Measurements from ENCODE around the gene PLAGL1.
"Not testable (repeated sequence)": the region's sequence is repeated elsewhere in the genome, so short reads cannot be mapped to it uniquely, and the experiment has no call there.

Gene PLAGL1

GRCh38 chr6:143941852-143942627 is 66.0 kb downstream of the PLAGL1 start:
- in situ Hi-C loops (cut with MboI; ENCODE audit: low sequenced_read_pairs): no loop called here

GRCh38 chr6:143940011-143940597 is 68.0 kb downstream of the PLAGL1 start:
- in situ Hi-C loops (cut with MboI; ENCODE audit: low sequenced_read_pairs): no loop called here

GRCh38 chr6:143939364-143939763 is 68.7 kb downstream of the PLAGL1 start:
- in situ Hi-C loops (cut with MboI; ENCODE audit: low sequenced_read_pairs): no loop called here

- in situ Hi-C loops (cut with MboI; ENCODE audit: low sequenced_read_pairs): no loop called here
Measured at GRCh38 chr6:143937668-143937970, 70.4 kb downstream of the PLAGL1 start.

- in situ Hi-C loops (cut with MboI; ENCODE audit: low sequenced_read_pairs): no loop called here
Measured at GRCh38 chr6:143936778-143937667, 71.0 kb downstream of the PLAGL1 start.

GRCh38 chr6:143936347-143936746 is 71.7 kb downstream of the PLAGL1 start:
- in situ Hi-C loops (cut with MboI; ENCODE audit: low sequenced_read_pairs): no loop called here

- in situ Hi-C loops (cut with MboI; ENCODE audit: low sequenced_read_pairs): no loop called here
Measured at GRCh38 chr6:143934867-143935266, 73.2 kb downstream of the PLAGL1 start.

- in situ Hi-C loops (cut with MboI; ENCODE audit: low sequenced_read_pairs): no loop called here
Measured at GRCh38 chr6:143934331-143934730, 73.7 kb downstream of the PLAGL1 start.

- in situ Hi-C loops (cut with MboI; ENCODE audit: low sequenced_read_pairs): no loop called here
Measured at GRCh38 chr6:143929975-143930374, 78.1 kb downstream of the PLAGL1 start.

- in situ Hi-C loops (cut with MboI; ENCODE audit: low sequenced_read_pairs): no loop called here
Measured at GRCh38 chr6:143928853-143929252, 79.2 kb downstream of the PLAGL1 start.

GRCh38 chr6:143917026-143917425 is 91.0 kb downstream of the PLAGL1 start:
- in situ Hi-C loops (cut with MboI; ENCODE audit: low sequenced_read_pairs): not testable (repeated sequence)

GRCh38 chr6:143912671-143913070 is 95.4 kb downstream of the PLAGL1 start:
- in situ Hi-C loops (cut with MboI; ENCODE audit: low sequenced_read_pairs): no loop called here

GRCh38 chr6:143911028-143911427 is 97.0 kb downstream of the PLAGL1 start:
- in situ Hi-C loops (cut with MboI; ENCODE audit: low sequenced_read_pairs): no loop called here

GRCh38 chr6:143902827-143903226 is 105.2 kb downstream of the PLAGL1 start:
- in situ Hi-C loops (cut with MboI; ENCODE audit: low sequenced_read_pairs): no loop called here

- in situ Hi-C loops (cut with MboI; ENCODE audit: low sequenced_read_pairs): no loop called here
Measured at GRCh38 chr6:143901885-143902750, 105.9 kb downstream of the PLAGL1 start.

GRCh38 chr6:143900358-143900757 is 107.7 kb downstream of the PLAGL1 start:
- in situ Hi-C loops (cut with MboI; ENCODE audit: low sequenced_read_pairs): no loop called here

- in situ Hi-C loops (cut with MboI; ENCODE audit: low sequenced_read_pairs): no loop called here
Measured at GRCh38 chr6:143896126-143896860, 111.8 kb downstream of the PLAGL1 start.

- in situ Hi-C loops (cut with MboI; ENCODE audit: low sequenced_read_pairs): no loop called here
Measured at GRCh38 chr6:143894655-143895054, 113.4 kb downstream of the PLAGL1 start.
